GM12891 (cell line): ENCODE measurements around the gene RAB13.

Experiments used
- DNase-seq: peaks from one replicate; pipeline ENCODE4 v3.0.0; 2011; ENCODE audit warnings: low spot score; ENCODE audit not compliant: insufficient read length
- FAIRE-seq: peaks from 2 replicates; lab custom pipeline; 2011; peaks lifted over from hg19 to GRCh38; lab: Jason Lieb, UNC
- PAX5 ChIP-seq: IDR thresholded peaks from 2 replicates; pipeline ENCODE4 v1.6.1; 2011; ENCODE audit warnings: low read length, moderate library complexity, mild to moderate bottlenecking; ENCODE audit not compliant: insufficient read depth, severe bottlenecking
- POLR2A ChIP-seq: IDR thresholded peaks from 2 replicates; pipeline ENCODE4 v1.6.1; 2011; ENCODE audit warnings: low read depth, low read length, control low read depth
- POLR2AphosphoS5 ChIP-seq: IDR thresholded peaks from 2 replicates; pipeline ENCODE4 v1.6.1; 2011; ENCODE audit warnings: low read depth, low read length, control low read depth
- POU2F2 ChIP-seq: IDR thresholded peaks from 2 replicates; pipeline ENCODE4 v1.6.1; 2011; ENCODE audit warnings: low read depth, mild to moderate bottlenecking, control low read depth, low read length, moderate library complexity
- SPI1 ChIP-seq: IDR thresholded peaks from 2 replicates; pipeline ENCODE4 v1.6.1; 2011; ENCODE audit warnings: low read depth, low read length, control low read depth
- TAF1 ChIP-seq: IDR thresholded peaks from 2 replicates; pipeline ENCODE4 v1.6.1; 2011; ENCODE audit warnings: low read depth, low read length, control low read depth

Gene RAB13

GRCh38 chr1:153944827-153945117 is 41.4 kb downstream of the RAB13 start:
- FAIRE-seq (no peak), DNase-seq (no peak)
- TF ChIP-seq POLR2A (no peak), PAX5 (no peak), POLR2AphosphoS5 (no peak), TAF1 (no peak), SPI1 (no peak), POU2F2 (no peak)

DNA sequence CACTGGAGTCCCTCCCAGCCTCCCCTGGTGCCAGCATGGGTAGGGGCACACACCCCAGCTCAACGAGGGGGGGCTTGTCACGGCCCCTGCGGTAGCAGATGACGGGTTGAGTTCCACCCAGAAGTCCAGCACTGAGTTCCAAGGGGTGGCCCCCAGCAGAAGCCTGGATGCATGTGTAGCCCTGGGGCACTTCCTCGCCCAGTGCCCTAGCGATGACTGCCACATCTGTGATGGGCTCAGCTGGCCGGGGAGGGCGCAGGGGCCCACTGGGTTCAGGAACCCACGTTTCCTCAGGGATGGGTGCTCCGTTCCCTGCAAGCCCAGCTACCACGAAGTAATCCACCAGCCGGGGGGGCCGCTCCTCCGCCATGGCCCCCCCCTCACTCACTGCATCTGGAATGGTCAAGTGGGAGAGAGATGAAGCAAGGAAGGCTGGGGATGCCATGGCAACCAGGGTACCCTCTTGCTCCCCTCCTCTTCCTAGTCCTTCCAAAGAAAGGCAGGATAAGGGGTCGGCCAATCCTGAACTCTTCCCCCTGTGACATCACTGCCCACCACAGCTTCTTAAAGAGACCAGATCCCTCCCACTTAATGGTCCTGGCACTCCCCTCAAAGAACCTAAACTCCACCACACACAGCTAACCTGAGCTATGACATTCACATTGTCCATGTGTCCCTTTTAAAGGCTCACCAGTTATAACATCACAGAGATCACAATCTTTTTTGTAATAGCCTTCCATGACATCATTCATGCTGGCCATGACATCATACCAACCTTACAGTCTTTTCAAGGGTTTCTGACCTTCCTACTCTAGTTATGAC is 41.9 kb downstream of the RAB13 start:
- peak; percentile 60 for FAIRE-seq
- DNase-seq: no peak
- no peak for TF ChIP-seq PAX5

- FAIRE-seq: no peak
- TF ChIP-seq TAF1 (no peak), POLR2AphosphoS5 (0 out of 2 replicates have a peak, but pooled peaks have one; percentile 14)
- DNase-seq: no peak
Observed at GRCh38 chr1:153942766-153943549, 43.2 kb downstream of the RAB13 start.

GRCh38 chr1:153941826-153942725 is 44.1 kb downstream of the RAB13 start:
- FAIRE-seq (no peak), DNase-seq (no peak)
- TF ChIP-seq TAF1 (no peak), SPI1 (no peak), POLR2AphosphoS5 (no peak; the same call in 1 of the 2 replicates), PAX5 (no peak), POLR2A (no peak), POU2F2 (no peak)

DNA sequence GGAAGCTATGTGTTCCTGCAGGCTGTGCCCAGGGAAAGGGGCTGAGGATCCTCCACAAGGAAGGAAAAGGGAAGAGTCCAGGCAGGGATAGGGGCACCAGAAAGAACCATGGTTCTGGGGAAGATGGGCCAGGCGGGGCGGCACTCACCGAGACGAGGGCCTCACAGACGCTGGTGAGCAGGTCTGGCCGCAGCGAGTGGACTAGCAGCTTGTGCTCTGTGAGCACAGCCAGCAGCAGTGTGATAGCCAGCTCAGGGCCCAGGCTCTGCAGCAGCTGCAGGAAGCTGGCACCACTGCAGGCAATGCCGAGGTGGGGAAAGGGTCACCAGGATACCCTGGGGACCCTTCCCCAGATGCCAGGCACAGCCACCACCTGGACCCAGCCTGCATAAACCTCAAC is 45.4 kb downstream of the RAB13 start:
- DNase-seq: no peak
- FAIRE-seq: no peak
- TF ChIP-seq PAX5 (no peak), POU2F2 (no peak), TAF1 (no peak), POLR2A (no peak), POLR2AphosphoS5 (no peak), SPI1 (no peak)

GRCh38 chr1:153939476-153939875 is 46.7 kb downstream of the RAB13 start:
- no peak for DNase-seq
- TF ChIP-seq POLR2AphosphoS5: no peak
- TF ChIP-seq TAF1: no peak
- no peak for TF ChIP-seq SPI1
- TF ChIP-seq POLR2A: no peak
- no peak for TF ChIP-seq PAX5
- TF ChIP-seq POU2F2: no peak
- no peak for FAIRE-seq

GRCh38 chr1:153938996-153939395 is 47.1 kb downstream of the RAB13 start:
- FAIRE-seq (no peak), DNase-seq (no peak)
- TF ChIP-seq PAX5: no peak

DNA sequence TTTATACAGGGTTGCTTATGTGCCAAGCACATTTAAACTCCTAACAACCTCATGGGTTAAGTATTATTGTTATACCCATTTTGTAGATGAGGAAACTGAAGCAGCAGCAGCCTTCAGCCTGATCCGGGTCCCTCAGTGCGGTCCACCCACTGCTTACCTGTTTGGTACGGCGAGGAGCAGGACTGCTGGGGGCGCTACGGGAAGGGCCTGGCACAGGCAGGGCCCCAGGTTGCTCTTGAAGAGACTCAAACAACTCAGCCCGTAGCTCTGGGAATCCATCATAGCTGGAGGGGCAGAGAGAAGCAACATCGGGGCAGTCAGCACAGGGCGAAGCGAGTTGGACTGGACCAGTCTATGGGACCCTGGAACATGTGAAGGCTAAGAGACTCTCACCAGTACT is 48.8 kb downstream of the RAB13 start:
- DNase-seq (no peak), FAIRE-seq (no peak)
- TF ChIP-seq TAF1 (no peak), SPI1 (no peak), PAX5 (no peak), POLR2A (no peak), POU2F2 (no peak), POLR2AphosphoS5 (no peak)

DNA sequence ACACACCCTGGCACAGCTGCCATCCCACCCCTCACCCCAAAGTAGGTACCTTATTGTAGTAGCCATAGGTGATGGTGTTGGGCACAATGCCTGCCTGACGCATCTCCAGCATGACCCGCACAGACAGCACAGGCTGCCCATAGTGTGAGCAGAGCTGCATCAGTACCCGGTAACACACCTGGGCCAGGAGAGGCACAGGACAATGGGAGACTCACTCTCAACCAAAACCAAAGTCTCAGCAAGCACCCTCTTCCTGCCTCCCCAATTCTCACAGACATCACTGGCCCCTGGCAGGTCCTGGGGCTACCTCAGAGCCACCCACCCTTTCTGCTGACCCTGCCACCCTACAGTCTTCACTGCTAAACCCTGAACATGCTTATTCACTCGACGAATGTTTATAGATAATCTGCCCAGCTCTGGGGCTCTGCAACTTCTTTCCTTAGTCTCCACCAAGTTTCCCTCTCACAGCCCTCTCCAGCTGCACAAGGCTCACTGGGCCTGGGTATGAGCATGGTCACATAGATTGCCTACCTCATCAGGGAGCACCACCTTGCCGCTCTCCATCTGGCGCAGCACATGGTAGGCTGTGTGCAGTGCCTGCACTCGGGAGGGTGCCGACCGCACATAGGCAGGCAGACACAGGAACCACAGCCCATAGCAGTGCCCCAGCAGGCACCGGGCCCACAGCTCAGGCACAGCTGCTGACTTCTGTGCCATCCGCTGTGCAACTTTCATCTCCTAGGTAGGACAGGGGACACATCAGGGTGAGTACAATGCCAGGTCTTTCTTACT is 49.9 kb downstream of the RAB13 start:
- FAIRE-seq: no peak
- TF ChIP-seq POLR2AphosphoS5 (no peak), POU2F2 (no peak), TAF1 (no peak), POLR2A (no peak), PAX5 (no peak), SPI1 (no peak)
- DNase-seq: no peak

GRCh38 chr1:153934746-153935145 is 51.4 kb downstream of the RAB13 start:
- TF ChIP-seq TAF1 (no peak), POLR2A (no peak), SPI1 (no peak), POU2F2 (no peak), POLR2AphosphoS5 (no peak), PAX5 (no peak)
- FAIRE-seq: no peak
- DNase-seq: no peak
